Measurements from ENCODE around the gene CREB3L1. TPM values are rescaled to one million over a fixed set of nuclear protein-coding genes. Genes with fewer than 3 reads are reported as not detected.

The CREB3L1 gene
- total and polyA plus RNA-seq, 2 donors (not counting 3 experiments of a cell fraction or from before 2014, with no cell fraction given), result 0.23 to 0.84 TPM

DNA sequence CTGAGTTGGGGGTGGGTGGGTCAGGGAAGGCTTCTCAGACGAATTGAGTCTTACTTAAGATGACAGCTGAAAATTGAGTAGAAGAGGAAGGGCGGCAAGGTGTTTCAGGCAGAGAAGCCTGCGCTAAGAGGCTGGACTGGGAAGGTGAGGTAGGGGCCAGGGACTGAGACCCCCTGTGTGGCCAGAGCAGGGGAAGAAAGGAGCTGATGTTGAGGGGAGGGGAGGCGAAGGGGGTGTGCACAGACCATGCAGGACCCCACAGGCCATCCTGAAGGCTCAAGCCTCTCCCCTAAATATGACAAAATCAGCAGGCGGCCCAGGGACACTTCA, 40.6 kb upstream of the CREB3L1 start:
- Histone ChIP-seq H3K4me2 (ENCODE audit: insufficient read depth, low read length) (peak overlapping the region; percentile 90), H3K4me3 (replicated peaks in 1 of 3; ENCODE audit: insufficient read depth in 1 of 3, low read depth in 1 of 3, low read length in 3 of 3) (no peak overlapping the region), H3K9me1 (replicated peaks; ENCODE audit: control insufficient read depth, extremely low read depth, insufficient read depth, low read length) (no peaks in the 10 kb centered on the region), H3K9me3 (replicated peaks; ENCODE audit: control insufficient read depth, insufficient read depth, low read length) (no peaks in the 10 kb centered on the region), H4K20me1 (replicated peaks; ENCODE audit: control insufficient read depth, extremely low read depth, insufficient read depth, low read length) (no peaks in the 10 kb centered on the region), H3K9ac (replicated peaks; ENCODE audit: extremely low read depth, insufficient read depth, low read length) (no peak overlapping the region), H3K36me3 (ENCODE audit: control insufficient read depth in 2 of 2, extremely low read depth in 1 of 2, insufficient read depth in 2 of 2, low read length in 2 of 2) (no peaks in the 10 kb centered on the region), H3K79me2 (ENCODE audit: control insufficient read depth, insufficient read depth, low read length) (no peaks in the 10 kb centered on the region), H3K27me3 (ENCODE audit: control insufficient read depth in 2 of 2, insufficient read depth in 2 of 2, low read length in 2 of 2) (peaks cover 0 to 8% of the 10 kb centered on the region in 2 experiments), H3K27ac (ENCODE audit: insufficient read depth, low read depth, low read length) (peak overlapping the region; percentile 86), H3K4me1 (ENCODE audit: control insufficient read depth, extremely low read depth, insufficient read depth, low read length) (peaks cover 24% of the 10 kb centered on the region), H2AFZ (ENCODE audit: low read depth, low read length) (peak overlapping the region; percentile 87)
- DNase-seq (ENCODE audit: low read depth, low spot score) (no peak), FAIRE-seq (no peak)
- CTCF ChIA-PET, result interaction anchor here (1.5 to 9.4 kb wide), 4 partner anchors 43 to 272 kb away, joined by 3 to 367 read pairs (median 32); no protein-coding TSS in a partner anchor
- dilution Hi-C loops (cut with MboI; ENCODE audit: extremely low pct_ligation_motif_present, low sequenced_read_pairs) (no loop called here), intact Hi-C loops (cut with micrococcal nuclease) (loop anchor here (1.0 kb wide), 1 partner anchor 116 kb away; the partner anchor contains the start of gene PHF21A)
- no peak for TF ChIP-seq GATA2 (IDR thresholded peaks at IDR 0.05; ENCODE audit: insufficient read depth, insufficient read length, low read depth, low read length)
- no peak for TF ChIP-seq FOS (IDR thresholded peaks at IDR 0.05; ENCODE audit: borderline replicate concordance, insufficient read depth, low read length)
- TF ChIP-seq, protein P1, sequence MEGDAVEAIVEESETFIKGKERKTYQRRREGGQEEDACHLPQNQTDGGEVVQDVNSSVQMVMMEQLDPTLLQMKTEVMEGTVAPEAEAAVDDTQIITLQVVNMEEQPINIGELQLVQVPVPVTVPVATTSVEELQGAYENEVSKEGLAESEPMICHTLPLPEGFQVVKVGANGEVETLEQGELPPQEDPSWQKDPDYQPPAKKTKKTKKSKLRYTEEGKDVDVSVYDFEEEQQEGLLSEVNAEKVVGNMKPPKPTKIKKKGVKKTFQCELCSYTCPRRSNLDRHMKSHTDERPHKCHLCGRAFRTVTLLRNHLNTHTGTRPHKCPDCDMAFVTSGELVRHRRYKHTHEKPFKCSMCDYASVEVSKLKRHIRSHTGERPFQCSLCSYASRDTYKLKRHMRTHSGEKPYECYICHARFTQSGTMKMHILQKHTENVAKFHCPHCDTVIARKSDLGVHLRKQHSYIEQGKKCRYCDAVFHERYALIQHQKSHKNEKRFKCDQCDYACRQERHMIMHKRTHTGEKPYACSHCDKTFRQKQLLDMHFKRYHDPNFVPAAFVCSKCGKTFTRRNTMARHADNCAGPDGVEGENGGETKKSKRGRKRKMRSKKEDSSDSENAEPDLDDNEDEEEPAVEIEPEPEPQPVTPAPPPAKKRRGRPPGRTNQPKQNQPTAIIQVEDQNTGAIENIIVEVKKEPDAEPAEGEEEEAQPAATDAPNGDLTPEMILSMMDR (IDR thresholded peaks at IDR 0.05; ENCODE audit: extremely low read depth in 1 of 2, insufficient read depth in 1 of 2, low read depth in 1 of 2, low read length in 2 of 2), result no peak
- no peak for TF ChIP-seq JUN (IDR thresholded peaks at IDR 0.05; ENCODE audit: borderline replicate concordance, insufficient read depth, insufficient read length, low read depth)
- TF ChIP-seq, protein P2, sequence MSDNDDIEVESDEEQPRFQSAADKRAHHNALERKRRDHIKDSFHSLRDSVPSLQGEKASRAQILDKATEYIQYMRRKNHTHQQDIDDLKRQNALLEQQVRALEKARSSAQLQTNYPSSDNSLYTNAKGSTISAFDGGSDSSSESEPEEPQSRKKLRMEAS (IDR thresholded peaks at IDR 0.05; ENCODE audit: insufficient read depth, insufficient read length), result no peak
- no peak for TF ChIP-seq POLR2A (IDR thresholded peaks at IDR 0.05; ENCODE audit: low read depth, low read length)
- TF ChIP-seq MYC (IDR thresholded peaks at IDR 0.05; ENCODE audit: low read depth, low read length), result no peak
- no peak for TF ChIP-seq POLR2AphosphoS5 (IDR thresholded peaks at IDR 0.05; ENCODE audit: insufficient read depth, low read depth, low read length)
- TF ChIP-seq EZH2 (IDR thresholded peaks at IDR 0.05; ENCODE audit: borderline replicate concordance, low read depth, low read length, severe bottlenecking), result no peak
- POLR2A ChIA-PET, result no interaction called here
- BruUV-seq (replicated peaks), result no TSS peak

All from endothelial cell of umbilical vein (primary cell).